GM18499 (cell line): ENCODE measurements around the gene MAGI1.

Experiments
- ATAC-seq: cut with Tn5 transposase; IDR thresholded peaks from one replicate; pipeline ENCODE4 v1.9.1; 2021; ENCODE audit warnings: moderate number of reproducible peaks; ENCODE audit not compliant: insufficient read depth, unreplicated experiment

Gene MAGI1

DNA sequence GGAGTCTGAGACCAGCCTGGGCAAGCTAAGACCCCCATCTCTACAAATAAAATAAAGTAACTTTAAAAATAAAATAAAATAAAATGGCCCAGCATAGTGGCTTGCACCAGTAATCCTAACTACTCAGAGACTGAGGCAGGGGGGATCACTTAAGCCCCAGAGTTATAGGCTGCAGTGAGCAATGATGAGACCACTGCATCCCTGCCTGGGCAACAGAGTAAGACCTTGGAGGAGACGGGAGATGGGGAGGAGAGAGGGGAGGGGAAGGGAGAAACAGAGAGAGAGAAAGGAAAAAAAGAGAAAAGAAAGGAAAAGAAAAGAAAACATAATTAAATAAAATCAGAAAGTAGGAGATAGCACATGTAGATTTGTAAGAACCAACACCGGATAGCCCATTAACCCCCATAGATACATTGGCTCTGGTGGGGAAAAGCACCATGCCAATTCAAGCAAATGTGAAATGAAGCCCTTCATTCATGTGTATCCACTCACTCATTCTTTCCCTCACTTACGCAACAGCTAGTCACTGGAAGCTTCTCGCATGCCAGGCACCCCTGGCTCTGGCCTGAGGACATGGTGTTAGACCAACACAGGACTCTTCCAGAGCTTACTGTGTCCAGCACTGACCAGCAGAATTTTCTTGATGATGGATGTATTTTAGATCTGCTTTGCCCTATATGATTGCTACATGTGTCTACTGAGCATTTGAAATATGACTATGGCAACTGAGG, 183.2 kb downstream of the MAGI1 start:
- no peak for ATAC-seq

DNA sequence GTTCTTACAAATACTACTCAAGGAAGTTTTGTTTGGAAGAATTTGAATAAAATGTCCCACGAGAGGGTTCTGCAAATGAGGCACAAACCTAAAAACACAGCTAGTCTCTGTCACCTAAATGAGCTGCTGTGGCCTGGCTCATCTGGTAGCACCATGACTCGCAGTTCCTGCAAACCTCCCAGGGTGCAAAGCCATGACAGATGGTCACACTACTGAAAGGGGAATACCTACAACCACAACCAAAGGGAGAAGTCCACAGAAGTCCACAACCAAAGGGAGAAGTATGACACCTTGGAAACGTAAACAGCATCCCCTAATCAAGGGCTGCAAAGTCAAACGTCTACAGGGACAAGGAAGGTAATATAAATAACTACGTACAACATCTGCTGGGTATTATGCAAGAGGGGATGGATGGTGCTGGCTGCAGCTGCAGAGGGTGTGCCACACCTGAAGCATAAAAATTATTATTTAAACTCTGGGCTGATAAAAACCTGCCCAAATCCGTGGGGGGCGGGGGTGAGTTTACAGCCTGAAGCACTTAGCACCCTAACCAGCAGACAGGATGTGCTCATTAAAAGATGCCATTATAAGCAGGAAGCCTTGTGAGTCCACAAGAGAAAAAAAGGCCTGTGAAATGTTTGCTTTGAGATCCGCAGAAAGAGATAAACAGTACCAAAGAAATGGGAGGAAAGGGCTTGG, 184.0 kb downstream of the MAGI1 start:
- ATAC-seq: no peak

DNA sequence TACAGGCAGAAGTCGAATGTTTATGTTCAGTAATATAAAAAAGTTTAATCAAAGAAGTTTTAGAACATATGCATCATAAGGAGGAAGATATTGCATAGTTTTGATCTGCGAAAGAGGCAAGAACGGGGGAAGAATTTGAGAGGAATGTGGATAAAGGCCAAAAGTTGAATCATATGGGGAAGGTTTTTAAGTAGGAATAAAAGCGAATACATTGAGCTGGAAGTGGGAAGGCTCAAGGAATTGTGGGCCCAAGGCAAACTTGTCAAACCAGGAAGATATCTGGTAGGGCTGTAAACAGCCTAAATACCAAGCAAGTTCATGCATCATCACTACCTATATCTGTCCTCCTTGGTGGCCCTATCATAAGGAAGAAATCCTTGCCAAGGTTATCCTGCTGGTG, 186.9 kb downstream of the MAGI1 start:
- ATAC-seq: no peak

DNA sequence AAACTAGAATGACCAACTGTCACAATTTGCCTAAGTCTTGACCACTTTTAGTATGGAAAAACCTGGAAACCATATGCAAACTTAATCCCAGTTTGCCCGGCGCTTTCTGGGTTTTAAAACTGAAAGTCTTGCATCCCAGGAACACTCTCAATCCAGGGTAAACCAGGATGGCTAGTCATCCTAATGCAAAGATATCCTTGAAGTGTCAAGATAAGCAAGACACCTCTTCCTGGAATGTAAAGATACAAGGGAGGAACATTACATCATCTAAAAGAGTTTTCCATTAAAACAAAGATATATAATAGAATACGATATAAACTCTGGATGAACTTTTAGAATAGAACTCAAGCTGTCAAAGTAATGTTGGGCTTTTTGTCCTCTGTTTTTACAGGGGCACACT, 188.5 kb downstream of the MAGI1 start:
- ATAC-seq: no peak

DNA sequence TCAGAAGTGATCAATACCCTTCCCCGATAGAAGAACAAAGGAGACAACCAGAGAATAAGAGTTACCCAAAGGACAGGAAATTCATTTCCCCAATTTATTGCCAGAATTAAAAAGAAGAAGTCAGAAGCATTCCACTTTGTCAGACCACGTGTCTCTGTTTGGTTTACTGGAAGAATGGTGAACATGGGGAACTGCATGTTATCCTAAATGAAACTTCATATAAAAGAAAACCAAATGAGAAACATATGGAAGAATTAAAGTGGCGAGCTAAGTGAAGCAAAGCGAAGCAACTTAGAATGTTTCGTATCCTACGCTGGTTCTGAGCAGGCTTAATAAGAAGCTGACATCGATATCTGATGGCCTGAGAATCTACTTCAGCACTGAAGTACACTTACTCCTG, 190.7 kb downstream of the MAGI1 start:
- ATAC-seq: no peak

DNA sequence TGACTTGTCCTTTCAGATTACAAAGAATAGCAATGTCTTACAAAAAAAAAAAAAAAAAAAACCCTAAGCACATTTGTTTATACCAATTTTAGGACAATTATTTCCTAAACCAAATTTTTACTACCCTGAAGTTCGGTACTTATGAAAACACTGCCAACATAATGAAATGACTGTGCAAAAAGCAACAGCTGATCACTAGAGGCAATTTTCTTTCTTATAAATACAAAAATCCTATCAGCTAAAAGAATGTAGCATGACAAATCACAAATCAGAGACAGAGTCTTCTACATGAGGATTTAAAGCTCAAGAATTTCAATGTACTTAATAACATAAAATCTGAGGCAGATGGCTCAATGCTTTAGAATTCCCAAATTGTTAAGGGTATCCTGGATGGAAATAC, 191.8 kb downstream of the MAGI1 start:
- ATAC-seq: no peak

DNA sequence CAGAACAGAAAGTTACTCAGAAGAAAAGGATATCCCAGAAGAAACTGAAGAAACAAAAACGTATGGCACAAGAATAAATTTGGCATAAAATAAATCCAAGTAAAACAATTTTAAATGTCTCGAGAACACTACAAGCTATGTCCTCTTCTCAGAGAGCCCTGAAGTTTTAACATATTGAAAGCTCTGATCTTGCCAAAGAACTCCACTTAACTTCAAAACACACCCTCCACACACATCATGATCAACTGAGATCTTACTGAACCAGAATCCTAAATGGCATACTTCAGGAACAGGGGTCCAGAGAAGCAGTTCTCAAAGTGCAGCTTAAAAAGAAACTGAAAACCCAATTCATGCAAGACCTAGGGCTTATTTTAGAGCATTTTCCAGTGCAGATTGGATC, 194.3 kb downstream of the MAGI1 start:
- ATAC-seq: no peak

DNA sequence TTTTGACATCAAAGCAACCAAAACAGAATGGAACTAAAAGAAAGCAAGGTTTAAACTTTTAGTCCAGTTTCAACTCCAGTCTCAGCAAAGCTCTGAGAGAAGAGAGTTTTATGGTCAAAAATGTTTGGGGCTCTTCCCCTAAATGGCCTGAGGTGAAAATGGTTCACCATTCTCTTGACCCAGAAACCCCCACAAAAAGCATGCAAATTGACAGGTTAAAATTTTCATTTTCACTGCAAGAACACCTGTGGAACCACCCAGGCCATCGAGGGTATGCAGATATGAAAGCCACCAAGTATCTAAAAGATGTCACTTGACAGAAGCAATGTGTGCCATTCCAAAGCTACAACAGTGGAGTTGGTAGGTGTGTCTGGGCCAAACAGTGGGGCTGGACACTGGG, 195.0 kb downstream of the MAGI1 start:
- ATAC-seq: no peak

DNA sequence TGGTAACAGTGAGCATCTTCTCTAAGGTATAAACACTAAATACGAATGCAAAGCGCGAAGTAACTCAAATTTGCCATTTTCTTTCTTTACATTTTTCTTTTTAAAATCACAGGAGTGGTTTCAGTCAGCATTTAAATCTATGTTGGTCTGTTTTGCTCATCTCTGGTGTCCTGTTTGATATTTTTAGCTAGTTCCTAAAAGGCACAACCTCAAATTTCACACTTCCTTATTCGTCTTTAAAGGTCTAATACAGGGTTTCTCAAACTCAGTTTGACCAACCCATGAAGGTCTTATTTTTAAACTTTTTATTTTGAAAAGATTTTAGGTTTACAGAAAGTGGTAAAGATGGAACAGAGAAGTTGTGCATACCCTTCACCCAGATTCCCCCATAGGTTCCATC, 201.1 kb downstream of the MAGI1 start:
- ATAC-seq: no peak

DNA sequence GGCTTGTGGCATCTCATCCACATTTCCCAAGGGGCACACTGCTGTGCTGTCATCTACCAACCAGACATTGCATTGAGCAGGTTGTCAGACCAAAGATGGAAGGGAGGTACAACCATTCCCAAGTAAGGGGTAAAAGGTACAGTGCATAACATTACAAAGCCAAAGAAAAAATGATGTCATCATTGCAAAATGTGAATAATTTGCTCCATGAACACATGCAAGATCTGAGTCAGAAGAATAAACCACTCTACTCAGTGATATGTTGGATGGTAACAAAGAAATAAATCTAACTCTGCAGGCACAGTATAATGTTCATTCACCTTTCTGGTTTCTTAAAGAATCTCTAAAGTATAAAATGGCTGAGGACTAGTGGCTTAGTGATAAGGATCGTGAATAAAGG, 202.7 kb downstream of the MAGI1 start:
- ATAC-seq: no peak

DNA sequence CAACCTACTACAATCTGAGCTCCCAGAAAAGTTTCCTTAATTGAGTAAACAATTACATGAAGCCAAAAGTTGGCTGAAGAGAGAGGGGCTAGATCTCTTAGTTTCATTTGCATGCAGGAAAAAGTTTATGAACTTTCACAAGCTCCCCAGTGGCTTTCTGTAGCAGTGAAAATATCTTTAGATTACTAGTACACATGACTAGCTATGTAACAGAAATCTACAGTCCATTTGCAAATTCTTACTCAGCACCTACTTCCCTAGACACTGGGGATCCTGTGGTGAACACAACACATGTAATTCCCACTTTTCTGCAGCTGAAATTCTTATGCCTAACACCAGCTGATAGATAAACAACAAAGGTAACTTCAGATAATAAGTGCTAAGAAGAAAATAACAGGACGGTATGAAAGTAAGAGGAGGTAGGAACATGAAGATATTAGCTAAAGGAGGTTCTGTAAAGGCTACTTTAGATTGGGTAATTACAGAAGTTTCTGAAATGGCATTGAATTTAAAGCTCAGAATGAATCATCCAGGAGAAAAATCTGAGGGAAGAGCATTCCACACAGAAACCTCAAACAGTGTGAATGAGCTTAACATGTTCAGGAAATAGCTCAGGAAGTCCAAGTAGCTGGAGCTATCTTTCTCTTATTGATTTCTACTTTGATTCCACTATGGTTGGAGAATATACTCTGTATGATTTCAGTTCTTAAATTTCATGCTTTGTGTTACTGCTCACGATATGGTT, 204.8 kb downstream of the MAGI1 start:
- ATAC-seq: no peak

DNA sequence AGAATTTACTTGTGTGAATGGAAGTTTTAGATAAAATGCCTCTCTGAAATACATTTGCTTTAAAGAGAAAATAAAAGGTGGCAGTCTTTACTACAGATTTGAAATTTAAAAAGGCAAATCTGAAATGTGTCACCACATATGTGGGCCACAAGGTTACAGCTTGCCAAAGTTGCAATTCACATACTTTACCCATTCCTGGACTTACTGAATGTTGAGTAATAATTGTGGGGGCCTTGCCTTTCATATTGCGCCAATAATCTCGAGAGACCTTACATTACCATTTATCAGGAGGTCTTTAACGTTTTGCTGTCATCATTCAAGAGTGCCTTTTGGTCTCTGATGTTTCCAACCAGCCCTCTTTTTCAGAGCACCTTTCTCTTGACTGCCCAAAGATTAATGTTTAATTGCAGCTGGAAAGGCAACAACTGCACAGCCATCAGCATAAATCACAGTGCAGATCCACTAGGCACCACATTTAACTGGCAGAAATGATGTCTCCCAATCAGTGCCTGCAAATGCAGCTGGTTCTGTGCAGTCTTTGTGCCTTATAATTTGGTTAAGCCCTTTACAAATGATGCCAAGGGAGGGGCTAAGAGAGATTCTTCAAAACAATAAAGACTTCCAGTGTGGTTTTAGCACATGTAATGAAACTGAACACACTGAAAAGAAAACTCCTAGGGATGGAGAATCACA, 206.8 kb downstream of the MAGI1 start:
- no peak for ATAC-seq

DNA sequence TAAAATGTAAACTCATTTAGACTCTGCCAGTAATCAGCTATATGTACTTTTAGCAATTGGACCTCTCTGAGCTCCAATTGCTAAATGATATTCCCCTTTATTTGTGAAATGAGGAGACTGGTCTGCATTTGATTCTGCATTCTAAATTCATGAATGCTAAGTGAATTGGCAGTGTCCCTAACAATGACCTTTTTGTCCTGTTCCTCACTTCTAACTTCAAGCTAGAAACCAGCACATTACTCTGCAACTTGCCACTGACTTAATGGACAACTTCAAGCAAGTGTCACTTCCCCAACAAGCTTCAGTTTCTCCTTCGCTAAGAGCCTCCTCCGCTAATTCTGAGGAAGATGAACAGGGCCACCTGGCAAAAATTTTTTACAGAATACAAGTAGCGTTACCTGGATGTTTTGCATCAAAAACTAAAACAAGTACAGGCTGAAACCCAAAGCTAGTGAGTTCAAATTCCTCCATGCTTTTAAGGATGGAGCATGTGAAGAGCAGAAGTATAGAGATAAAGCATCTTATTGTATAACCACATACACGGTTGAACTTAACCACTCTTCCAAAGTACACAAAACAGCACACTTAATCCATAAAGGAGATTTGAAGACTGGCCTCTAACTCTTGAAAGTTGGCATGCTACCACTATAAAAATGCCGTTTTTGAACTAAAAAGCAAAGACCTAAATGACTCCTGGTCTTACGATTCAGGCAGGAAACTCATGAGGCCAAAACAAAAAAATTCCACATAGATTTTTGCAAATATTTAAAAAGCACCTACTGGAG, 207.6 kb downstream of the MAGI1 start:
- ATAC-seq: no peak

DNA sequence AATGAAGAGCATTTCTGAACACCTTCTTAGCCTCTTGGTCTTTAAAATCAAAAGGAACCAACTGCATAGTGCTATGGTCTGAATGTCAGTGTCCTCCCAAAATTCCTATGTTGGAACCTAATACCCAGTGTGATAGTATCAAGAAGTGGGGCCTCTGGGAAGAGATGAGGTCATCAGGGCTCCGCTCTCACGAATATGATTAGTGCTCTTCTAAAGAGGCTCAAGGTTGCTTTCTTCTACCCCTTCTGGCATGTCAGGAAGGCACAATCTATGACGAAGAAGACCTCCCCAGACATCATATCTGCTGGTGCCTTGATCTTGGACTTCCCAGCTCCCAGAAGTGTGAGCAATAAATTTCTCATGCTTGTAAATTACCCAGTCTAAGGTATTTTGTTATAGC, 209.5 kb downstream of the MAGI1 start:
- no peak for ATAC-seq

DNA sequence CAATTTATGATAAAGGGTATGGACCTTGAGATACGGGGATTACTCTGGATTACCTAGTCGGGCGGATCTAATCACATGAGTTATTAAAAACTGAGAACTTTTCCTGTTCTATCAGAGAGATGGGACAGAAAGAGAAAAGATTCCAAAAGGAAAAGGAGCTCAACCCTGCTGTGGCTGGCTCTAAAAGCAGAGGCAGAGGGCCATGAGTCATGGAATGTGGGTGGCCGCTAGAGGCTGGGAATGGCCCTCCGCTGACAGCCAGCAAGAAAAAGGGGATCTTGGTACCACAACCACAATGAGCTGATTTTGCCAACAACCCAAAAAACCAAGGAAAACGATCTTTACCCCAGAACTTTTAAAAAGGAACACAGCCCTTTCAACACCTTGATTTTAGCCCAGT, 210.0 kb downstream of the MAGI1 start:
- no peak for ATAC-seq

DNA sequence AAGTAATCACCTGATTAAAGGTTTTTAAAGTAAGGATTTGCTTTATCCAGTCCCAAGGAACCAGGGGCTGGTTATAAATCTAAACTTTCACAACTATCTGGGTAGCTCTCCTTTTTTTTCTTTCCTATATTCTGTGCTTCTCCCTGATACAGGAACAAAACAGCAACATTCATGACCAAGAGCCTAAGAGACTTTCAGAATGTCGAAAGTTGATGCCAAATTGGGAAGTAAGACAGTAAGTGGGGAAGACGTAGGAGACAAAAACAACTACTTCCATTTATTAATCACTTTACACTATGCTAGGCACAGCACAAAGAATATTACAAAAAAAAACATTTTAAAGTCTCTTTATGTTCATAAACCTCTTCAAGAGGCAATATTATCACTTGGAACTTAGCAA, 211.6 kb downstream of the MAGI1 start:
- no peak for ATAC-seq

DNA sequence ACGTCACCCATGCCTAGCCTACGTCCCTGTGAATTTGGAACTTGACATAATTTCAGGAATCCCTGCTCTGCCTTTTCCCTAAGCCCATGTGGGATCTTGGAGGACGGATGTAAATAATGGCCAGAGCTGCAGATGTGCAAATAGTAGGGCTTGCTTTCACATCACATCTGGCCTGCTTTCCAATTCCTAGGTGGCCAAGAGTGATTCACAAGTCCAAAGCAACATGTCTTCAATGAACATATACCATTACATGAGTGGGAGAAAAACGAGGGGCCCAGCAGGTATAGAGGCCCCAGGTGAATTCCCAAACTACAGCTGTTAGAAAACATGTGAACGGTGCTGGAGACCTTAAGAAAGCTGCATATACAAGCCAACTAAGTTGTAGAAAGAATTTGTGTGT, 214.6 kb downstream of the MAGI1 start:
- ATAC-seq: no peak

DNA sequence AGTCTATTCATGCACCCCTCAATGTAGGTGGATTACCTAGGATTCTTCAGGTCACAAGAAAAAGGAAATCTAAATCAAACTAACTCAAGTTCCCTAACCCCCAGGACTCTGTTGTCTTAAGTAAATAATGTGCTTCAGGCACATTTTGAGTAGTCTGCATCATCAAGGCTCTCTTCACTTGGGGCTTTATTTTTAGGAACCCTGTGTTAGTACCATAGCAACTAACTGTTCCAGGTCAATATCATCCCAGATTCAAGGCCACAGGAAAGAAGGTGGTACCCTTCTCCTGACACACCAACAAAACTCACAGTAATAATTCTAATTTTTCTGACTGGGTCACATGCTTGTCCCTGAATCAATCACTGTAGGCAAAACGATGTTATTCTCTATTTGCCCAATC, 218.1 kb downstream of the MAGI1 start:
- no peak for ATAC-seq

DNA sequence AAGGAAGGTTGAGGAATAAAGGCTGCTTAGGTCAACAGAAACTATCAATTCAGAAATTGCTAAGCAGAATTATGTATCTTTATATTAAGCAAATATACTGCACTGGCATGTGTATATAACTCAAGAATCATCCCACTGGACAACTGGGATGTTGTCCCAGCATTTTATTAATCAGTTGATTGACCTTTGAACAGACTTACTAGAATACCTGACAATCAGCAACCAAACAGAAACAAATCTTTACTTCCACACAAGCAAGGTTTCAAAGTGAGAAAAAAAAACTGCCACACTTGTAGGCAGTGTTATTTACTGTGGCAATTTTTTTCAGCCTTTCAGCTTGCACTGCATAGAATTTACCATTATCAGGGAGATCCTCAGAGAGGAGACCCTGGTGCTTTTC, 218.8 kb downstream of the MAGI1 start:
- no peak for ATAC-seq

DNA sequence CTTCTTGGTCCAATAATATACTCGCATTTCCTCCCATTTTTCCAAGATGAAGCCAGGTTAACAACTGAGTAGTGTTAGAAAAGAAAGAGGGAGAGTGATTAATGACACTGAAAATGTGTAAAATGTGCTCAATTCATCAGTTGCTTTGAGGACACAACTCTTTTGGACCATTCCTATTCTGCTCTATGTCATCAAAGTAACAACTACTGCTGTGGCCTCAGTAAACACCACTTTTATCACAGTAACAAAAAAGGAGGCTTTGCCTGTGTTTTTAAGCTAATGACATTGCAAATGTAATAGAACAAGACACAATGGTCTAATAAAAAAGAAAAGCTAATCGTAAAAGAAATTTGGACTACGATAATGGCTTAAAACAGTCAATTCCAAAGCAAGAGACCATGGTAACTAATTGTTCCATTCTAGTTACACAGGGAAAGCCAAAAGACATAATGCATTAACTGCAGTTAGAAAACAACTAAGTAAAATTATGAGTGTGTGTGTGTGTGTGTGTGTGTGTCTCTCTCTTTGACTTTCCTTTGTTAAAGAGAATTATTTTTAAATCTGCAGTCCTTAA, 221.1 kb downstream of the MAGI1 start:
- ATAC-seq: no peak
